ENCODE results near the gene RSAD2. TPM values are rescaled to one million over a fixed set of nuclear protein-coding genes. Genes with fewer than 3 reads are reported as not detected.

The RSAD2 gene
- total RNA-seq, 1 experiment from 2014 or later, result not detected

GRCh38 chr2:6854416-6854815 lies 23.2 kb upstream of the RSAD2 start:
- Mint-ChIP-seq H3K27me3 (ENCODE audit: low read depth) (peaks cover 11% of the 10 kb centered on the region; the same call in 1 of the 2 replicates), H3K9me3 (peaks cover 83% of the 10 kb centered on the region), H3K27ac (no peak overlapping the region), H3K36me3 (peaks cover 67% of the 10 kb centered on the region), H3K4me1 (no peaks in the 10 kb centered on the region), H3K4me3 (no peak overlapping the region)
- ChIA-PET POLR2A (no interaction called here), CTCF (no interaction called here)
- no peak for DNase-seq (ENCODE audit: low spot score)
- TF ChIP-seq CREM (CRISPR knock-in tag; IDR thresholded peaks at IDR 0.05), result no peak
- TF ChIP-seq JAZF1 (CRISPR knock-in tag; IDR thresholded peaks at IDR 0.05), result no peak
- no peak for TF ChIP-seq SP1 (CRISPR knock-in tag; conservative IDR thresholded peaks at IDR 0.05)
- TF ChIP-seq ATF2 (CRISPR knock-in tag; IDR thresholded peaks at IDR 0.05; ENCODE audit: borderline replicate concordance, low read depth), result no peak
- TF ChIP-seq PRRX2 (CRISPR knock-in tag; IDR thresholded peaks at IDR 0.05), result no peak
- TF ChIP-seq ZNF281 (CRISPR knock-in tag; IDR thresholded peaks at IDR 0.05), result no peak
- no peak for TF ChIP-seq NFYB (CRISPR knock-in tag; conservative IDR thresholded peaks at IDR 0.05; ENCODE audit: low read depth)
- no peak for TF ChIP-seq ZNF263 (CRISPR knock-in tag; IDR thresholded peaks at IDR 0.05; ENCODE audit: low read depth)
- TF ChIP-seq E2F5 (CRISPR knock-in tag; IDR thresholded peaks at IDR 0.05), result no peak
- no peak for TF ChIP-seq CBFB (CRISPR knock-in tag; IDR thresholded peaks at IDR 0.05; ENCODE audit: low read depth)
- TF ChIP-seq ZNF416 (CRISPR knock-in tag; IDR thresholded peaks at IDR 0.05), result no peak
- TF ChIP-seq KAT7 (CRISPR knock-in tag; IDR thresholded peaks at IDR 0.05; ENCODE audit: borderline replicate concordance), result no peak
- no peak for TF ChIP-seq FOXP1 (CRISPR knock-in tag; IDR thresholded peaks at IDR 0.05; ENCODE audit: borderline replicate concordance)
- TF ChIP-seq ZBTB43 (CRISPR knock-in tag; IDR thresholded peaks at IDR 0.05), result no peak
- no peak for ATAC-seq

GRCh38 chr2:6855860-6856547 lies 21.6 kb upstream of the RSAD2 start:
- DNase-seq (ENCODE audit: low spot score) (no peak), ATAC-seq (no peak)
- H3K9me3 Mint-ChIP-seq, result peaks cover 83% of the 10 kb centered on the region
- peaks cover 14% of the 10 kb centered on the region for H3K27me3 Mint-ChIP-seq (ENCODE audit: low read depth)
- no peak overlapping the region for H3K27ac Mint-ChIP-seq
- H3K36me3 Mint-ChIP-seq, result peaks cover 67% of the 10 kb centered on the region
- ChIA-PET POLR2A (no interaction called here), CTCF (no interaction called here)
- H3K4me3 Mint-ChIP-seq, result no peak overlapping the region
- no peaks in the 10 kb centered on the region for H3K4me1 Mint-ChIP-seq
- TF ChIP-seq ELF4 (CRISPR knock-in tag; IDR thresholded peaks at IDR 0.05; ENCODE audit: low read depth), result no peak
- no peak for TF ChIP-seq ATF1 (CRISPR knock-in tag; IDR thresholded peaks at IDR 0.05)
- TF ChIP-seq NFE2L1 (CRISPR knock-in tag; IDR thresholded peaks at IDR 0.05), result no peak
- no peak for TF ChIP-seq ZBTB43 (CRISPR knock-in tag; IDR thresholded peaks at IDR 0.05)
- TF ChIP-seq ZNF532 (CRISPR knock-in tag; IDR thresholded peaks at IDR 0.05; ENCODE audit: borderline replicate concordance), result no peak
- TF ChIP-seq USF1 (CRISPR knock-in tag; IDR thresholded peaks at IDR 0.05), result no peak
- TF ChIP-seq E2F1 (CRISPR knock-in tag; IDR thresholded peaks at IDR 0.05), result no peak
- TF ChIP-seq TCF7 (CRISPR knock-in tag; IDR thresholded peaks at IDR 0.05; ENCODE audit: low read depth), result no peak

Data from WTC11 (cell line).